Parietal lobe (tissue), 2 donors: ENCODE results near the gene PALS2. TPM values are rescaled to one million over a fixed set of nuclear protein-coding genes. Genes with fewer than 3 reads are reported as not detected.

ENCODE experiments used
- small RNA-seq: library from RNA; depleted of rRNA; stranded (forward); fragments of <200 nt; gene quantifications from one replicate; pipeline ENCODE3, GENCODE V24; 2014; ENCODE audit warnings: low replicate concordance
- total RNA-seq: library from RNA; depleted of rRNA; stranded (reverse); fragments of >200 nt; gene quantifications from one replicate; pipeline ENCODE4 v1.2.3, GENCODE V29; 2014

PALS2 gene
- 149 TPM for total RNA-seq

GRCh38 chr7:24572997-24573553, at the start of gene PALS2:
Gene PALS2 (plus strand): TSS chr7:24573452. CDS start chr7:24623668, 50,216 bp downstream.

Small RNA genes lying within 50 kb of the gene (small RNA-seq; reads per million reads assigned to genes)
- not detected for gene RNU6-1103P
- gene SUMO2P14, result not detected

Other genes starting within 250 kb of the PALS2 start
- 46.6 TPM for gene GSDME, start 184.0 kb downstream of the PALS2 start, total RNA-seq